ES-I3 (cell line): Measurements from ENCODE around the gene CMYA5.

Experiments
- H3K36me3 ChIP-seq: 2 replicates; pipeline ENCODE4 v1.6.1; 2013; ENCODE audit warnings: mild to moderate bottlenecking, low read length, control low read depth, moderate library complexity; ENCODE audit not compliant: insufficient read depth
- H3K4me1 ChIP-seq: 2 replicates; pipeline ENCODE4 v1.6.1; 2013; ENCODE audit warnings: mild to moderate bottlenecking, control low read depth, low read length; ENCODE audit not compliant: insufficient read depth
- H3K9ac ChIP-seq: 2 replicates; pipeline ENCODE4 v1.6.1; 2013; ENCODE audit warnings: low read depth, mild to moderate bottlenecking, low read length, moderate library complexity
- H3K9me3 ChIP-seq: 2 replicates; pipeline ENCODE4 v1.6.1; 2013; ENCODE audit warnings: mild to moderate bottlenecking, low read length, moderate library complexity; ENCODE audit not compliant: control insufficient read depth, insufficient read depth

Gene CMYA5

DNA sequence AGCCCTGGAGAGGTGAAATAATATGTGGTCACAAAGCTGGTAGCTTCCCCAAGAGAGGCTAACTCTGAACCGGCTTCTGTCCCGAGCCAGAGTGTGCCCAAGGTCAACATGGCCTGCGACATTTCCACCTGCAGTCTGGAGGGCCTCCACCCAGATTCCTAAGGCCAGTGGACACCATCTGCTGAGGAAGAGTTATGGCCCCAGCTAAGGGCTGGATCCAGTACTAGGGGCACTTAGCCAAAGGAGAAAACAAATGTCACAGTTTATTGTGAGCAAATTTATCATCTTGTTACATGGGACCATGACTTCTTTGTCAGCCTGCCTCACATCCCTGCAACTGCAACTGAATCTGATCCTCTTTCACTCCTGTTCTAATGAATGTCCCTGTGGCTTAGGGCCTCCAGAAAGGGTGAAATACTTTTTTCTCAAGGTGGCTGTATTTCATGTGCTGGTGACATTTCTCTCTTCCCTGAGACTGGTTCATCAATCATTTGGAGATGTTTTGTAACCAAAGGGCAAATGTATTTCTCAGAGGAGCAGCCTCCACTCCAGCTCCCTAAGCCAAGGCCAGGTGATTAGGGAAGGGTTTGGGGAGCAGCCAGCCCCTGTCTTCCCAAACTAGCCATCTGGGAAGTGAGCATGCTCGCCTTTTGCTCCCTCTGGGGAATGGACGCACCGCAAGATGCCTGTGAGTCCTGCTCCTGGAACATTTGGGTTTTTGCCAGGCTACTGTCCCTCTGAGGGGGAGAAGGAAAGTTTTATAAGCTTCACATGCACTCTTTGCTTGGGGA is 148.3 kb downstream of the CMYA5 start:
- Histone ChIP-seq H3K36me3 (no peaks in the 10 kb centered on the region), H3K9ac (no peak overlapping the region), H3K4me1 (no peaks in the 10 kb centered on the region), H3K9me3 (no peaks in the 10 kb centered on the region)

DNA sequence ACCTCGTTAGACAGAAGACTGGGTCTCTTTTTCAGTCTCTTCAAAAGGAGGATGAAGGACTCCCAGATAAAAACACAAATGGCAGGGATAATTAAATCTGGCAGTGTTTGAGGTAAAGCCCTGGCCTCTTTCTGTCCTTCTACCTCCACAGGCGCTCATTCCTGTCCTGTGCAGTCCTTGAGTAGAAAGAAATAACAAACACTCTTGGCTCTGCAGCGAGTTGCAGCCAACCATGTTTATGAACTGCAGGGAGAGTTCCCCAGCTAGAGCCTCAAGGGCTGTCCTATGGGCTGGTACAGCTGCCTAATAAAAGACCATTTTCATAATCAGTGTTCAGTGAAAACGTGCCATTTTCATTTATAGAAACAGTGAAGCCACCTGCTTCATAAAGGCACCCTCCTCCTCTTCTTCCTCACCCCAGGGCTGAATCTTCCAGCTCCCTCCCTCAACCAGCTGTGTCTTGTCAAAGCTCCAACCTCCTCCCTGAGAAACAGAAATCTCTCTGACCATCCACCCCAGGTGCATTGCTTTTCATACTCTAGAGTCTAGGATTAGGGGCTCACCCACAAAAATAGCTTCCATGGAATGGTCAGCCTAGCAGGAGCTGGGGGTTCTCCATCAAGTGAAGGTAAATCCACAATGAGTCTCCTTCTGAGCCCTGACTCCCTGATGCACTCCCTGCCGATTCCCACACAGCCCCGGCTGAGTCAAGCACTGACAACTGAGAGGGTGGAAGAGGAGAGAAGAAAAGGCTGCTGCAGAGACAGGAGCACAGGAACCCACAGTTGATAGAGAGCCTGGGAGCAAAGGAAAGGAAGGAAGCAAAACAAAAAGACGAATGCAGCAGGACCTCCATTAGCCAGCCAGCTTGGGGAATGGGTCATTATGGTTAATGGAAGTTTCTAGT is 150.7 kb downstream of the CMYA5 start:
- Histone ChIP-seq H3K9me3 (no peaks in the 10 kb centered on the region), H3K9ac (no peak overlapping the region), H3K4me1 (no peaks in the 10 kb centered on the region), H3K36me3 (no peaks in the 10 kb centered on the region)

- Histone ChIP-seq H3K9me3 (no peaks in the 10 kb centered on the region), H3K4me1 (no peaks in the 10 kb centered on the region), H3K36me3 (no peaks in the 10 kb centered on the region), H3K9ac (no peak overlapping the region)
These were observed 151.5 kb downstream of the CMYA5 start for GRCh38 chr5:79841172-79841571.

GRCh38 chr5:79842006-79842881 is 152.6 kb downstream of the CMYA5 start:
- Histone ChIP-seq H3K9ac (no peak overlapping the region), H3K9me3 (no peaks in the 10 kb centered on the region), H3K4me1 (no peaks in the 10 kb centered on the region), H3K36me3 (no peaks in the 10 kb centered on the region)

- H3K9me3 ChIP-seq, result no peaks in the 10 kb centered on the region
- H3K4me1 ChIP-seq, result no peaks in the 10 kb centered on the region
- no peaks in the 10 kb centered on the region for H3K36me3 ChIP-seq
- no peak overlapping the region for H3K9ac ChIP-seq
These were observed 153.4 kb downstream of the CMYA5 start for GRCh38 chr5:79842991-79843390.

DNA sequence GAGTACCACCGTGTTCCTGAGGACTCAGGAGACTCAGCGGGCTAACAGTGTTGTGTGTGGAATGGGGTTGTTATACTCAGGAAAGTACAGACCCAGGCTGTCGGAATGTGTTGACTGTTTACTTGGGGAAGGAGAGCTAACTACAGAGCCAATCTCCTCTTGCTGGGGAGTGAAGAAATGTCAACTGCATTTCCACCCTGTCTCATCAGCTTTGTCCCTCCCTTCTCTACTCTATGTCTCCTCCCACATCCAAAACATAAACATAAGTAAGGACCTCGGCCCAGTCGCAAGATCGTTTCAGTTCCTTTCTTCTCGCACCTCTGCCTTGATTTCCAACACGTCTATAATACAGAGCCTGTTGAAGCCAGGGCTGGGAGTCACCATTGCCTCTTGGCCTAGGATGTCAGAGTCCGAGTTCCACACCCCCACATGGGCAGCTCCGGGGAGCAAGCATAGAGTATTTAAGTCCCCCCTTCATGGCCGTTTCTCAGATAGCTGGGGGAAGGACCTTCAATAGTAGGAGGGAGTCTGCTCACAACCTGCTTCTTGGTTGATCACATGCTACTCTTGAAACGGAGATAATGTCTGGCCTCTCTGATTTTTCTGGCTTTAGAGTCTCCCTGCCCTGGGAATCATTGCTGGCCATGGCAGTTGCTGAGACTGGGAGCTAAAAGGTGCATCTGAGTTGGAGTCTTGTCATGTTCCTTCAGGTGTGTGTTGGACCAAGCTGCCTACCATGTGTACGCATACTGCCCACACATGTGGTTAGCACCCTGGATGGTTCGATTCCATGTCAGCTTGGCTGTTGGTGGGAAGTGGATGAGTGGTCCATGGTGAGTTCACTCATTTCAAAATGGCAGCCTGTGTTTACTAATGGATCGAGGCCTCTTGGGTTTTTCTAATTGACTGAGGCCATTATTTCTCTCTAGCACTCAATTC is 154.1 kb downstream of the CMYA5 start:
- no peak overlapping the region for H3K9ac ChIP-seq
- no peaks in the 10 kb centered on the region for H3K4me1 ChIP-seq
- H3K9me3 ChIP-seq, result no peaks in the 10 kb centered on the region

GRCh38 chr5:79844571-79844970 is 154.9 kb downstream of the CMYA5 start:
- no peaks in the 10 kb centered on the region for H3K36me3 ChIP-seq

More for the DNA sequence above, 154.1 kb downstream of the CMYA5 start:
- H3K36me3 ChIP-seq, result no peaks in the 10 kb centered on the region

DNA sequence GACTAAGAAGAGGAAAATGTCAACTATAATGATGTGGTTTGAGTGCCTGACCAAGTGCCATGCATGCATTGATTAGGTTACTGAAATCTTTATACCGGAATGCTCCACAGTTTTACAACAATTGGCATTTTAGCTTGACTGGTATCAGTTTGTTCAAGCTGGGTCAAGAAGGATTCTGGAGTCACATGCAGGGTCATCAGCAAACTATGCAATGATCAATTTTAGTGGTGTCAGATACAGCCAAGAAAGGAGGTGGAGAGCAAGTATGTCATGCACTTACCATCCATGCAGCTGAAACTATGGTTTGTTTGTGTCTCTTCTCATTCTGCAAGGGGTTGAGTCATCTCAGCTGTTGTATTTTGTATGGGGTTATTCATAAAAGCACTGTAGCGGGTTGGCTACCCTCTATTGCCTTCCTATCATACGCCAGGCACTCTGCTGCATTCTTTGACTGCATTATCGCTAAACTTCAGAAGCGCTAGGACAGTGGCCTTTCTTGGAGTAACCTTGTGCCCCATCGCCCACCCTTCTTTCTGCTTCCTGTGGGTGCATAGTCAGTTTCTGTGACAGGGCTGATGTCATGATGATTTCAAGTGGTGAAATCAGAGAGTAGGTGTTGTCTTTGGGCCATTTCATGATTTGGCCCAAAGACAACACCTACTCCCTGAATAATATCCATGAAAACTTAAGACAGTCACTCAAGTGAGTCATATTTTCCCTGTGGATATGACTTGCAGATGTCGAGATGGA is 156.0 kb downstream of the CMYA5 start:
- Histone ChIP-seq H3K36me3 (no peaks in the 10 kb centered on the region), H3K9me3 (no peaks in the 10 kb centered on the region), H3K4me1 (no peaks in the 10 kb centered on the region), H3K9ac (no peak overlapping the region)

More at GRCh38 chr5:79844571-79844970, 154.9 kb downstream of the CMYA5 start:
- Histone ChIP-seq H3K4me1 (no peaks in the 10 kb centered on the region), H3K9me3 (no peaks in the 10 kb centered on the region), H3K9ac (no peak overlapping the region)

DNA sequence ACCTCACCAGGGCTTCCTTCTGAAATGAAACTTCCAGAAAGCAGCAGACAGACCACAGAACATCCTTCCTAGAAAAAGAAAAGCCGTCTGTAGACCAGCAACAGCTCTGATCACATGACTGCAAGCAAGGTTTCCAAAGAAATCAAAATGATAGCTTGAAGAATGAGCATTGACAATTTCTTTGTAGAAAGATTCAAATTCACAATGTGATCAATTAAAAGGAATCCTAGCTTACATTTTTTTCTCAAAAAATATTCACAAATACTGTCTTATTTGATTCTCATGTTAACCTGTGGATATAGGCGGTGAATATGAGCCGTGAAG is 156.5 kb downstream of the CMYA5 start:
- Histone ChIP-seq H3K9ac (no peak overlapping the region), H3K9me3 (no peaks in the 10 kb centered on the region), H3K4me1 (no peaks in the 10 kb centered on the region), H3K36me3 (no peaks in the 10 kb centered on the region)

DNA sequence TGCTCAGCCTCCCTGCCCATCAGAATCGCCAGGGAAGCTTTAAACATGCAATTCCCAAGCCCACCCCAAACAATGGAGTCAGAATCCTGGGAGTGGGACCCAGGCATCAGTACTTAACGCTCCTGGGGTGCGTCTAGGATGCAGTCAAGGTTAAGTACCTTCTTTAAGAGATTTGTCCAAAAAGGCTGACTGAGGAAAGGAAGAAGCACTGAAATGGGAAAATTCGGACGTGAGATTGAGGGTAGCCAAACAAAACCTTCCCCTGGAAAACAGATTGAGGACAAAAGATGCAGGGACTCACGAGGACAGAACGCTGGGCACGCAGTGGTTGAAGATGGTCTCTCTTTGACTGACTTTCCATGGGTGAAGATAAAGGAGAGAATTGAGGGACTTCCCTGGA is 157.9 kb downstream of the CMYA5 start:
- H3K9ac ChIP-seq, result no peak overlapping the region

DNA sequence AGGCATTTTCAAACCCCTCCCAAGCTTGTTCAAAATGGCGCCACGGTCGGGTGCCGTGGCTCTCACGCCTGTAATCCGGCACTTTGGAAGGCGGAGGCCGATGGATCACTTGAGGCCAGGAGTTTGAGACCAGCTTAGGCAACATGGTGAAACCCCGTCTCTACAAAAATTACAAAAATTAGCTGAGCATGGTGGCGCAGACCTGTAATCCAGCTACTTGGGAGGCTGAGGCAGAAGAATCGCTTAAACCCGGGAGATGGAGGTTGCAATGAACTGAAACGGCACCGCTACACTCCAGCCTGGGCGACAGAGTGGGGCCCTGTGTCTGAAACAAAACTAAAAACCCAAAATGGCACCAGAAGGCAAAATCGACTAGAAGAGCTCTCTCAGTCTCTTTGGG is 159.4 kb downstream of the CMYA5 start:
- Histone ChIP-seq H3K9me3 (no peaks in the 10 kb centered on the region), H3K36me3 (no peaks in the 10 kb centered on the region), H3K4me1 (no peaks in the 10 kb centered on the region), H3K9ac (no peak overlapping the region)

More for the DNA sequence above, 157.9 kb downstream of the CMYA5 start:
- H3K4me1 ChIP-seq, result no peaks in the 10 kb centered on the region
- no peaks in the 10 kb centered on the region for H3K36me3 ChIP-seq
- no peaks in the 10 kb centered on the region for H3K9me3 ChIP-seq
